Endometrial microvascular endothelial cells (primary cell): Measurements from ENCODE around the gene SV2B. TPM values are rescaled to one million over a fixed set of nuclear protein-coding genes. Genes with fewer than 3 reads are reported as not detected.
"Not testable (repeated sequence)": the region's sequence is repeated elsewhere in the genome, so short reads cannot be mapped to it uniquely, and the experiment has no call there.

Experiments
- in situ Hi-C: cut with HindIII; loops from 2 replicates; pipeline ENCODE4 v1.10.0; 2017; ENCODE audit warnings: low sequenced_read_pairs, low pct_unique_long_range_greater_than_20kb; ENCODE audit errors: inconsistent ontology term
- total RNA-seq: library from RNA; depleted of rRNA; stranded (reverse); fragments of >200 nt; gene quantifications from one replicate; pipeline ENCODE4 v1.2.3, GENCODE V29; 2015; ENCODE audit errors: inconsistent ontology term

SV2B gene
- total RNA-seq, 1 donor from 2014 or later, result not detected

- in situ Hi-C loops, result no loop called here
Measured at GRCh38 chr15:91319371-91320059, 219.5 kb downstream of the SV2B start.

DNA sequence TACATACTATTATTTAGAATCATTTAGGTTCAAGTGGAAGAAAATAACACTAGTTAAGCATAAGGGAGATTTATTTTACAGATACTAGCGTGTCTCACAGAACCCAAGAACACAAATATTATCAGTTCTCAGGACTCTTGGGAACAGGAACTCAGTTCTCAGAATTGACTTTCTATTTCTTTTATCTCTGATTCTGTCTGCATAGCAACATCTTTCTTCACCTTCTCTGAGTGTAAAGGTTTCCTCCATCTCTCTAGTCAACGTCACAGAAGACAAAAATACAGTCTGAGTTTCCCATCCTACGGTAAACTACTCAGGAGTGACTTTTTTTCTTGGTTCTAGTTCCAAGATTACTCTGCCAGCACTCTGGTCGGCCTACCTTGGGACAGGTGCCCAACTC lies 220.0 kb downstream of the SV2B start:
- in situ Hi-C loops, result no loop called here

DNA sequence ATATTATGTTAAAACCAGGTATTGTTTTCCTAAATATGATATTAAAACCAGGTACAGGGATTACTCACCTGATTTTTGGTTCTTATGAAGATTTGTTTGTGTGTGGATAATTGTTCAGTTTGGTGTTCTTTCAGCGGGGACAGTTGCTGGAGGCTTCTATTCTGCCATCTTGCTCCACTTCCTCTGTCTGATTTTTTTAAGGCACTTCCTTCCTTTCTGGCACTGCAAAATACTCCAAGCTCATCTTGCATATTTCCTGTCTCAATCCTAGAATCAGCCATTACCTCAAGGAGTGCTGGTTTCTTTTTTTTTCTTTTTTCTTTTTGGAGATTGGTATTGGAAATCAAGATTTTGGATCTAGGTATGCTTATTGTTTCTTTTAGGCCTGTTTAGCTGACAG lies 229.9 kb downstream of the SV2B start:
- in situ Hi-C loops, result no loop called here

DNA sequence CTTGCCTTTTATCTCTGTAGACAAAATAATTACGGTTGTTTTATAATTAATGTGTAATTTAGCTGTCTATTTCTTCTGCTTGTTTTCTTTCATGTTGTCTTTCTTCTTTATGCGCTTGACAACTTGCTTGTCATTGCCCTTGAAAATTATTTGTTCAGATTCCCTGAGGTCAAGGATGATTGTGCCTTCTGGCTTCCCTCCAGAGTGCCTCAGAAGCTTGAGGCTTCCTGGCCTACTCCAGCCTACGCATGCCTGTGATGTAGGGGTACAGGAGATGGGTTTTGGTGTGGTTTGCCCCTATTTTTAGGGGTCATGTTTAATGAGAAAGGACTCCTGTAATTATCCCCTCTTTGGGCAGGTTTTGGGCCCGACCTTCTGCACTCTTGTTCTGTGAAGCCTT lies 231.5 kb downstream of the SV2B start:
- in situ Hi-C loops, result no loop called here

DNA sequence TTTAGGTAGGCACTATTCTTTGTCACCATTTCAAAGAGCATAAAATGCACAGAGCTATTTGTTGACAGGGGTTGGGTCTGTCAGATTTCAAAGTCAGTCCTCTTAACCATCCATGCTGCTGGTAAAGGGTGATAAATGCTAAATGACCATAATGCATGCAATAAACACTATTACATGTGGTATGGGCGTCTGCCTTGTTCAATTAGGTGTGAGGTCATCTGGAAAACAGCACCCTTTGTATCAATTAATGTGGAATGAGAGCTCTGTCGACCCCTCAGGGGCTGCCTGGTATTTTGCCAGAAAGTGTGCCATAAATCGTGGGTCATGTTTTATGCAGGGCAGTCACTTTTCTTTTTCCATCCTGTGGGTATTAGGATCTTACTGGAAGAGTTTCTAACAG lies 235.6 kb downstream of the SV2B start:
- in situ Hi-C loops, result no loop called here

DNA sequence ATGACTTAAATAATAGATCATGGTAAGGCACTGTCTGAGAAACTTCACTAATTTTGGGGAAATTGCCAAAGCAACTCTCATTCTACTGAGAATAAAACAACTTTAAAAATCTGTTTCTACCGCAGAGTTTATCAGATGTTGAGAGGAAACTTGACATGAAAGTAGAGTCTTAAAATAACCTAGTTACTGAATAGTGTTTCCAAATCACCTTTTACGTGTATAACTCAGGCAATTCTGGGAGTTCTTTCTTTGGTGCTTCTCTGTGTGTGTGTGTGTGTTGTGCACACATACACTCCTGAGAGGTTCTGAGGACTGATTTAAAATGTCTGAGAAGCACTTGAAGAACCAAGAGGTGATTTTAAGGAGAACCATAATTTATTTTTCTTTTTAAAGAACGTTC lies 236.6 kb downstream of the SV2B start:
- in situ Hi-C loops, result no loop called here

DNA sequence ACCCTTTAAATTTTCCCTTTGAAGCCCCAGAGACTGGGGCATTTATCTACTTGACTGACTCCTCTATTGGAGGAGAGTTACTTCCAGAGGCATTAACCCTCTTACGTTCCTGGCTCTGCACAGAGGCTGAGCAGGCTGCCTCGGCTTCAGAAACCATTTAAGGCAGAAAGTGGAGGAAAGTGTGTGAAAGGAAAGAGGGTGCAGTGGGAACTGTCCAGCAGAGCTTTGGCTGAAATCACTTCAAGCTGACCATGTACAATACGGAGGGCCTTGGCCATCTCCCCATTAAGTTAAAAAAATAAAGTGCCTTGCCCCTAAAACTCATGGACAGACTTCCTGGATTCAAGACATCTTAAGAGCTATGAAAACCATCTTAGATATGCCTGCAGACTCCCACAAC lies 238.7 kb downstream of the SV2B start:
- in situ Hi-C loops, result no loop called here

DNA sequence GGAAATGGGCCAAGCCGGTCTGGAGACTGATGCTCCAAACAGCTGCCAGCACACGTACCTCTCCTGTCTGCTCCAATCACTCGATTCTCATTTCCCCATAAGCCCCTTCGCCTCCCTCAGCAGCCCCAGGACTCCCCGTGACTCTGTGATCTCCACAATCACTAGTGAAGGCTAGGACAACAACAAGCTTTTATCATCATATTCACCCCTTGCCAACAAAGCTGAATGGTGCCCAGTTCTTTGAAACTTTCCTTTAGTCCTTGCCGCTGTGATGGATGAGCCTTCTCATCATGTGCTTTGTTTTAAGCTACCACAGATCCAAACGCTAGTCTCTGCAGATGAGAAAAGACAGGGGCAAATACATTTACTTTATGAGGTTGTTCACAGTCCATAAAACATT lies 242.0 kb downstream of the SV2B start:
- in situ Hi-C loops, result no loop called here

DNA sequence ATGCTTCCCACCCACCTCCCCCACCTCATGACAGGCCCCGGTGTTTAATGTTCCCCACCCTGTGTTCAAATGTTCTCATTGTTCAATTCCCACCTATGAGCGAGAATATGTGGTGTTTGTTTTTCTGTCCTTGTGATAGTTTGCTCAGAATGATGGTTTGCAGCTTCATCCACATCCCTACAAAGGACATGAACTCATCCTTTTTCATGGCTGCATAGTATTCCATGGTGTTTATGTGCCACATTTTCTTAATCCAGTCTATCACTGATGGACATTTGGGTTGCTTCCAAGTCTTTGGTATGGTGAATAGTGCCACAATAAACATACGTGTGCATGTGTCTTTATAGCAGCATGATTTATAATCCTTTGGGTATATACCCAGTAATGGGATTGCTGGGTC lies 244.9 kb downstream of the SV2B start:
- in situ Hi-C loops, result not testable (repeated sequence)

DNA sequence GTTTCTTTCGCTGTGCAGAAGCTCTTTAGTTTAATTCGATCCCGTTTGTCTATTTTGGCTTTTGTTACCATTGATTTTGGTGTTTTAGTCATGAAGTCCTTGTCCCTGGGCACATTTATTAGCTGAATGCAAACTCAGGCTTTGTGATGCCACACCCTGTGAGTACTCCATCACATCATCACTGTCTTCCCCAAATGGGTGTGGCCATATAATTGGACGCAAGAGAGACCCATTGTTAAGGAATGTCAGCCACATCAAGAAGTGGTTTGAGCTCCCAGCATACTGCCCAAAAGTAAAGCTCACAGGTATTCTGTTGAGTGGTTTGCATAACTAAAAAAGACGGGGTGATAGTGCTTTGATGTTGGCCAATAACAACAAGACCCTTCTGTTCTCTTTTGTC lies 245.7 kb downstream of the SV2B start:
- in situ Hi-C loops, result no loop called here

DNA sequence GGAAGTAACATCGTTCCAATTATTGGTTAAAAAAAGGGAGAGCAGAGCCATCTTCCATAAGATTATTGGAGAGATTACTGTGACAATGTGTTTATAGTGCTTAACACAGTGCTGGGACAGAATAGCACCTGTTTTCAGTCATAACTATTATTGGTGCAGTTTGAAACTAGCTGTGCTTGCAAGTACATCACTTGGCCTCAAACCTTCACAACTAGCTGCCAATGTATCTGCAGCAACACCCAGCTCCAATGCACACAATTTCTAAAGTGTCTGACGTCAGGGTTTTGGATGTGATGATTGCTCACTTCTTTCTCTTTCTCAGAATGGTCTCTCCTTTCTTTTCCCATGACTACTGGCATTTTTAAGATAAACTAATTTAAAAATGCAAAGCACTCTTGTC lies 246.2 kb downstream of the SV2B start:
- in situ Hi-C loops, result no loop called here

GRCh38 chr15:91348752-91349500 lies 248.9 kb downstream of the SV2B start:
- in situ Hi-C loops, result no loop called here

Other genes with a start within 250 kb of the SV2B start
- 156 TPM for gene FURIN, start 231.7 kb upstream of the SV2B start, total RNA-seq
- gene FES, start 215.8 kb upstream of the SV2B start, total RNA-seq, result 144 TPM
- gene MAN2A2, start 197.0 kb upstream of the SV2B start, total RNA-seq, result 25.9 TPM
- 49.6 TPM for gene HDDC3, start 167.7 kb upstream of the SV2B start, total RNA-seq
- 62.3 TPM for gene UNC45A, start 165.0 kb upstream of the SV2B start, total RNA-seq
- 30.0 TPM for gene RCCD1, start 145.4 kb upstream of the SV2B start, total RNA-seq
- 230 TPM for gene PRC1, start 105.7 kb upstream of the SV2B start, total RNA-seq
- gene VPS33B, start 77.7 kb upstream of the SV2B start, total RNA-seq, result 17.4 TPM